GM23338 (cell line): ENCODE results near the gene SETD1B. TPM values are rescaled to one million over a fixed set of nuclear protein-coding genes. Genes with fewer than 3 reads are reported as not detected.

Source experiments
- ATAC-seq: fragments of 200-7000 bp; cut with Tn5 transposase; 3 replicates; pipeline ENCODE4 v1.9.1; 2020
- DNase-seq: peaks from one replicate; pipeline ENCODE4 v3.0.0-alpha.2; 2015; ENCODE audit warnings: low spot score
- H2AFZ ChIP-seq: fragments of 200-600 bp; sonication (generic); 2 replicates; pipeline ENCODE4 v1.8.0; 2016; ENCODE audit warnings: antibody characterized with exemption, mild to moderate bottlenecking, moderate library complexity
- H3F3A ChIP-seq: fragments of 200-600 bp; sonication (generic); replicated peaks from 2 replicates; pipeline ENCODE4 v1.8.0; 2017; ENCODE audit warnings: antibody characterized with exemption, mixed run types, low read depth
- H3K27ac ChIP-seq: fragments of 200-600 bp; sonication (generic); 2 replicates; pipeline ENCODE4 v1.6.1; 2016; ENCODE audit warnings: low read depth
- H3K27me3 ChIP-seq: fragments of 200-600 bp; sonication (generic); 2 replicates; pipeline ENCODE4 v1.8.0; 2016; ENCODE audit warnings: mild to moderate bottlenecking, mixed run types, moderate library complexity; ENCODE audit not compliant: insufficient read depth
- H3K36me3 ChIP-seq: fragments of 200-600 bp; sonication (generic); 2 replicates; pipeline ENCODE4 v1.8.0; 2016; ENCODE audit warnings: mild to moderate bottlenecking; ENCODE audit not compliant: insufficient read depth
- H3K4me1 ChIP-seq: fragments of 200-600 bp; sonication (generic); 2 replicates; pipeline ENCODE4 v1.8.0; 2016; ENCODE audit warnings: mild to moderate bottlenecking, moderate library complexity; ENCODE audit not compliant: insufficient read depth
- H3K4me2 ChIP-seq: fragments of 200-600 bp; sonication (generic); 2 replicates; pipeline ENCODE4 v1.7.1; 2017; ENCODE audit warnings: mixed run types
- H3K4me3 ChIP-seq: fragments of 200-600 bp; sonication (generic); 2 replicates; pipeline ENCODE4 v1.6.1; 2016; ENCODE audit warnings: mixed run types
- H3K79me2 ChIP-seq: fragments of 200-600 bp; sonication (generic); replicated peaks from 2 replicates; pipeline ENCODE4 v1.8.0; 2017; ENCODE audit warnings: mild to moderate bottlenecking; ENCODE audit not compliant: insufficient read depth
- H3K9me2 ChIP-seq: fragments of 200-600 bp; sonication (generic); 2 replicates; pipeline ENCODE4 v1.8.0; 2017; ENCODE audit not compliant: insufficient read depth
- H4K20me1 ChIP-seq: fragments of 200-600 bp; sonication (generic); replicated peaks from 2 replicates; pipeline ENCODE4 v1.8.0; 2017; ENCODE audit warnings: mild to moderate bottlenecking; ENCODE audit not compliant: insufficient read depth
- H3K27ac Mint-ChIP-seq: 2 replicates; pipeline ENCODE4 v1.8.0; 2020; ENCODE audit warnings: inconsistent platforms, mild to moderate bottlenecking, moderate library complexity, mixed read lengths
- H3K27me3 Mint-ChIP-seq: 3 replicates; pipeline ENCODE4 v1.8.0; 2022; ENCODE audit warnings: low read depth, mild to moderate bottlenecking, moderate library complexity, mixed read lengths, inconsistent platforms; ENCODE audit not compliant: insufficient read depth, poor library complexity
- H3K36me3 Mint-ChIP-seq: 3 replicates; pipeline ENCODE4 v1.8.0; 2021; ENCODE audit warnings: low read depth, mild to moderate bottlenecking, inconsistent platforms, moderate library complexity, mixed read lengths
- H3K4me1 Mint-ChIP-seq: 3 replicates; pipeline ENCODE4 v1.8.0; 2020; ENCODE audit warnings: mild to moderate bottlenecking, inconsistent platforms, mixed read lengths
- H3K4me3 Mint-ChIP-seq: 3 replicates; pipeline ENCODE4 v1.8.0; 2021; ENCODE audit warnings: moderate library complexity, mild to moderate bottlenecking, inconsistent platforms, mixed read lengths
- H3K9me3 Mint-ChIP-seq: 3 replicates; pipeline ENCODE4 v1.8.0; 2020; ENCODE audit warnings: moderate library complexity, mild to moderate bottlenecking, inconsistent platforms, mixed read lengths
- CTCF ChIP-seq, 2 experiments: fragments of 200-600 bp in 1 of 2; sonication (generic) in 1 of 2; conservative IDR thresholded peaks; 2 replicates each; pipeline versions ENCODE4 v1.5.1 to v1.6.1; 2016 to 2017; ENCODE audit warnings: antibody characterized with exemption in 2 of 2, low read depth in 2 of 2, mild to moderate bottlenecking in 2 of 2, moderate library complexity in 1 of 2
- ETS1 ChIP-seq: IDR thresholded peaks from 2 replicates; pipeline ENCODE4 v1.6.1; 2016; ENCODE audit warnings: antibody characterized with exemption
- EZH2 ChIP-seq: fragments of 200-600 bp; sonication (generic); IDR thresholded peaks from one replicate; pipeline ENCODE4 v1.8.0; 2017; ENCODE audit warnings: antibody characterized with exemption, mild to moderate bottlenecking, low read depth; ENCODE audit not compliant: unreplicated experiment
- EZH2phosphoT487 ChIP-seq: fragments of 200-600 bp; sonication (generic); IDR thresholded peaks from one replicate; pipeline ENCODE4 v1.8.1; 2018; ENCODE audit warnings: antibody characterized with exemption; ENCODE audit not compliant: unreplicated experiment
- NANOG ChIP-seq: IDR thresholded peaks from 2 replicates; pipeline ENCODE4 v1.6.1; 2016; ENCODE audit warnings: antibody characterized with exemption, borderline replicate concordance
- POLR2AphosphoS5 ChIP-seq: IDR thresholded peaks from 2 replicates; pipeline ENCODE4 v1.6.1; 2016; ENCODE audit warnings: antibody characterized with exemption, low read depth
- ZNF114 ChIP-seq: fragments of 250-450 bp; sonication (Bioruptor Pico); IDR thresholded peaks from 2 replicates; pipeline ENCODE4 v1.5.0; 2020; ENCODE audit warnings: mild to moderate bottlenecking, moderate library complexity
- ZNF331 ChIP-seq: fragments of 250-450 bp; sonication (Bioruptor Pico); IDR thresholded peaks from 2 replicates; pipeline ENCODE4 v1.5.0; 2020; ENCODE audit warnings: low read depth, mild to moderate bottlenecking, moderate library complexity
- polyA plus RNA-seq: library from polyadenylated mRNA; unstranded; fragments of >200 nt; fragmentation: Nextera tagmentation; extraction: Ambion mirVana; gene quantifications from 2 replicates; pipeline ENCODE4 v1.2.1, GENCODE V29; 2016
- total RNA-seq: library from RNA; depleted of rRNA; stranded (reverse); fragments of >200 nt; shearing (Covaris generic); gene quantifications from 2 replicates; pipeline ENCODE4 v1.2.3, GENCODE V29; 2014

The SETD1B gene
- total and polyA plus RNA-seq, 2 experiments from 2014 or later, result 3.1 to 8.7 TPM

DNA sequence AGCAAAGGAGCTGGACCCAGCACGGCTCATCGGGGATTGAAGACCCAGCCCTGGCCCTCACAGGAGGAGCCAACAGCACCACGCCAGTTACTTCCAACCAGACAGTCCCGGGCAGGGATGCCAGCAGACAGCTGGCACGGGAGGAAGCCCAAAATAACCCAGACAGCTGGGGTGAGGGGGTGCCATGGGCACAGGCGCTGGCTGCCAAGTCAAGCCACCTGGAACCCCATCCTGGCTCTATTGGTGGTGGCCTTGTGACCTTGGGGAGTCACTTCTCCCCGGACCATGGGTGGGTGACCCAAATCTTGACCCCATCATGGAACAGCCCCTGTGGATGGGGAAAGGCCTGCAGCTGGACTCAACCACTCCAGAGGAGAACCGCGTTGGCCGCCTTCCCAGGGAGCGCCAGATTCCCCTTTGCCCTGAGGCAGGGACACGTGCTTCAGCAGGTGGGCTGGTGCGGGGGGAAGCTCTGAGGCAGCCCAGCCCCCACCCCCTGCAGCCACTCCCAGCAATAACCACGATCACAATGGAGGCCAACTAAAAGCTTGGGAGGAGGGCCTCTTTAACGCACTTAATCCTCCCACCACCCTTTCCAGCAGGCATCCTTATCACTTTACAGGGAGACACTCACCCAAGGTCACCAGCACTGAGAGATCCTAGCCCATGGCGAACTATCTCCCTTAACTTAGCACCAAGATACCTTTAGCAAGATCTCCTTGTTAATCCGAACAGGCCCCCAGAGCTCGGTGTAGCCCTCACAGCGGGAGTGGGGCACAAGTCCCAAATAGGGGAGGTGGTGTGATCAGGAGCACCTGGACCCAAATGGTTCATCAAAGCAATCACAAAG is 5.6 kb upstream of the SETD1B start:
- TF ChIP-seq CTCF (conservative IDR thresholded peaks at IDR 0.05; ENCODE audit: low read depth in 2 of 2) (no peak), POLR2AphosphoS5 (0 out of 2 replicates have a peak, but pooled peaks have one; percentile 33), EZH2phosphoT487 (no peak), ZNF114 (no peak), ETS1 (no peak), NANOG (no peak), ZNF331 (CRISPR knock-in tag) (no peak), EZH2 (no peak)
- peaks cover 35% of the 10 kb centered on the region for H3K4me1 ChIP-seq
- Mint-ChIP-seq H3K27me3 (peaks cover 43% of the 10 kb centered on the region), H3K4me1 (peaks cover 45% of the 10 kb centered on the region), H3K27ac (peak overlapping the region; percentile 45; the same call in 1 of the 2 replicates), H3K9me3 (peaks cover 5% of the 10 kb centered on the region; the same call in 2 of the 3 replicates), H3K4me3 (peak overlapping the region; percentile 67), H3K36me3 (peaks cover 49% of the 10 kb centered on the region)
- H3K79me2 ChIP-seq, result peaks cover 44% of the 10 kb centered on the region
- H3K4me2 ChIP-seq, result peak overlapping the region; percentile 82
- peaks cover 9% of the 10 kb centered on the region; the same call in 1 of the 2 replicates for H4K20me1 ChIP-seq
- peak overlapping the region; percentile 53; the same call in 1 of the 2 replicates for H3K4me3 ChIP-seq
- no peaks in the 10 kb centered on the region for H3K36me3 ChIP-seq
- peak overlapping the region; percentile 86 for H3K27ac ChIP-seq
- H3K9me2 ChIP-seq, result no peaks in the 10 kb centered on the region
- H3F3A ChIP-seq, result peaks cover 40% of the 10 kb centered on the region
- peak; percentile 49 for DNase-seq
- H2AFZ ChIP-seq, result no peak overlapping the region
- no peak for ATAC-seq
- H3K27me3 ChIP-seq, result no peaks in the 10 kb centered on the region

- H3K27ac Mint-ChIP-seq, result 0 out of 2 replicates have a peak overlapping the region, but pooled peaks have one; percentile 45
- TF ChIP-seq ZNF114, result no peak
- DNase-seq (no peak), ATAC-seq (no peak)
- H3K4me2 ChIP-seq, result peak overlapping the region; percentile 82
- peaks cover 40% of the 10 kb centered on the region for H3F3A ChIP-seq
- H3K9me2 ChIP-seq, result no peaks in the 10 kb centered on the region
- no peaks in the 10 kb centered on the region for H3K36me3 ChIP-seq
- H2AFZ ChIP-seq, result no peak overlapping the region
- no peaks in the 10 kb centered on the region for H3K27me3 ChIP-seq
- peaks cover 9% of the 10 kb centered on the region; the same call in 1 of the 2 replicates for H4K20me1 ChIP-seq
- H3K79me2 ChIP-seq, result peaks cover 44% of the 10 kb centered on the region
- H3K4me1 Mint-ChIP-seq, result peaks cover 45% of the 10 kb centered on the region
- peaks cover 5% of the 10 kb centered on the region; the same call in 2 of the 3 replicates for H3K9me3 Mint-ChIP-seq
- peaks cover 35% of the 10 kb centered on the region for H3K4me1 ChIP-seq
- H3K4me3 ChIP-seq, result peak overlapping the region; percentile 53; the same call in 1 of the 2 replicates
- peak overlapping the region; percentile 67 for H3K4me3 Mint-ChIP-seq
- H3K27ac ChIP-seq, result peak overlapping the region; percentile 86
- H3K36me3 Mint-ChIP-seq, result peaks cover 49% of the 10 kb centered on the region
- H3K27me3 Mint-ChIP-seq, result peaks cover 43% of the 10 kb centered on the region
Measured at GRCh38 chr12:121798787-121799155, 5.0 kb upstream of the SETD1B start.
